ENCODE data around the gene COQ8B.
"Not testable (repeated sequence)": the region's sequence is repeated elsewhere in the genome, so short reads cannot be mapped to it uniquely, and the experiment has no call there.

COQ8B gene

GRCh38 chr19:40741527-40742390 lies 25.1 kb upstream of the COQ8B start:
- no peak for DNase-seq

DNA sequence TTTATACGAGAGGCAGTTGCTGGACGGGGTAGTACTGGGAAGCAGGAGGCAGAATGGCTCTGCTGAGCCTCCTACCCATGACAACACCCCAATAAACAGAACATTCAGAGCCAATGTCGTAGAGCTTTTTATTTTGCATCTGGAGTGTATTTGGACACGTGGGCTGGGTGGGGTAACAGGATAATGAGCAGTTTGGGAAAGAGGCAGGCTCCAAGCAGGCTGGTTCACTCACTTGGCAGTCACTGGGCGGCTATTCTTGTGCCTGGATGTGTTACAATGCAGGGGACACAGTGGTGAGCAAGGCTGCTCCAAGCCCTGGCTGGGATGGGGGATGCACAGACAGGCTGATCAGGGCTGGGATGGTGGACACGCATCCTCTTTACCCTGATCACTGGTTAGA lies 24.1 kb upstream of the COQ8B start:
- no peak for DNase-seq

DNA sequence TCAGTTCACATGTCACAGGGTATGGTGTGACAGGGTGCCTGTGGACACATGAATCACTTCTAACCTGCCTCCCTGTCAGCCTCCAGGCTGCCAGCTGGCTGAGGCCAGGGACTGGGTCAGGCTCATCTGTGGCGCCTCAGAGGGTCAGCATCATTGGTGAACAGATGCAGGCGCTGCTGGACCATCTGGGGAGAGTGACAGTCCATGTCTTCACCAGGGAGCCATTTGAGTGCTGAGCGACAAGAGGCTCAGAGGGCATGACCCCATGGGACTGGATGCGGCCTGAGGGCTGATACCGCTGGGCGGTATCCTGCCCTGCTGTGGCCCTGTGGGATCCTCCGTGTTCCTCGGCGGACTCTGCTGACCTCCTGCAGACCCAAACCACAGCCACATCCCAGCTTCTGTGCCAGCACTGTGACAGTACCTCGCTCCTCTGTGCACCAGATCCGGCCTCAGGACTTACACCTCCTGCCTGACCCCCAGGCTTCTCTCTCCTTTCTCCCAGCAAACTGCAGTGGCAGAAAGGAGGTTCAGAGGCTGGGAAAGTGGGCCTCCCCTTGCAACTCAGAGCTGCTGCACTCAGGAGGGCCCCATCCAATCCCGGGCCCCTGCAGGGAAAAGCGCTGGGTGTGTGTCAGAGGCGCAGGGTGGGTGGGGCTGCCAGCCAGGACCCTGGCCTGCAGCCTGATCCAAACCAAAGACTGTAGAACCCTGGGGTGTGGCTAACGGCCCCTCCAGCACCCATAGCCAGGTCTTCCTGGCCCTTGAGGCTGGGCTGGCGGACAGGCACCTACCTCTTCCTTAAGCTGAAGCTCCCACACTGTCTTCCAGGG lies 23.4 kb upstream of the COQ8B start:
- DNase-seq: no peak

DNA sequence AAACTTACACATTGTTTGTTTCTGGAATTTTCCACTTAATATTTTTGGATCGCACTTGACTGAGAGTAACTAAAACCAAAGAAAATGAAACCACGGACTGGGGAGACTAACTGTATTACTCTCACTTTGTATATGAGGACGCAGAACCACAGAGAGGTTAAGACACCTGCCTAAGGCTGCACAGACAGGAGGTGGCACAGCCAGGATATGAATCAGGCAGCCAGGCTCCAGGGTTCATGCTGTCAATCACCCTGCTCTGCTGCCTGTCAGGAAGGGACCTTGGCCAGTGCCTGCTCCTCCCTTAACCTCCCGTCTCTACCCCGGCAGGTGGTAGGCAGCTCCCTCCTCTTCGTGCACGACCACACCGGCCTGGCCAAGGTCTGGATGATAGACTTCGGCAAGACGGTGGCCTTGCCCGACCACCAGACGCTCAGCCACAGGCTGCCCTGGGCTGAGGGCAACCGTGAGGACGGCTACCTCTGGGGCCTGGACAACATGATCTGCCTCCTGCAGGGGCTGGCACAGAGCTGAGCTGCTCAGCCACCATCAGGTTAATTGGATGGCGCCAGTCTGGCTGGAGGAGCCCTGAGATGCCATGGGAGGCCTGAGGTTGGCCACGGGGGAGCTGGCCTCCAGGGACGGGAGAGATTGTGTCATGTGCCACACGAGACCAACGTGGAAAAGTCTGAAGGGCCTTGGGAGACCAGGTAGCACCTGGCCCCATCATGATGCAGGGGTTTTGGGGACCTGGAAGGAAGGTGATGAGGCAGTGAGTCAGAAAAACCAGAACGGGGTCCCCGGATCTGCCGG lies 22.5 kb upstream of the COQ8B start:
- DNase-seq: no peak

- no peak for DNase-seq
Measured at GRCh38 chr19:40737102-40737644, 20.5 kb upstream of the COQ8B start.

- DNase-seq: no peak
Measured at GRCh38 chr19:40736661-40737060, 20.0 kb upstream of the COQ8B start.

GRCh38 chr19:40735013-40735771 lies 18.5 kb upstream of the COQ8B start:
- no peak for DNase-seq

GRCh38 chr19:40733149-40733548 lies 16.5 kb upstream of the COQ8B start:
- no peak for DNase-seq

DNA sequence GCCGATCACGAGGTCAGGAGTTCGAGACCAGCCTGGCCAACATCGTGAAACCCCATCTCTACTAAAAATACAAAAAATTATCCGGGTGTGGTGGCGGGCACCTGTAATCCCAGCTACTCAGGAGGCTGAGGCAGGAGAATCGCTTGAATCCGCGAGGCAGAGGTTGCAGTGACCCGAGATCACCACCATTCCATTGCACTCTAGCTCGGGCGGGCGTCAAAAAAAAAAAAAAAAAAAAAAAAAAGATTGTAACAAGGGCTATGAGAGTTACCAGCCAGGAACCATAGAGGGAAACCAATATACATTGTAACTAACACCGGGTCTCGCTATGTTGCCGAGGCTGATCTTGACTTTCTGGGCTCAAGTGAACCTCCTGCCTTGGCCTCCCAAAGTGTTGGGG lies 15.6 kb upstream of the COQ8B start:
- not testable (repeated sequence) for DNase-seq

DNA sequence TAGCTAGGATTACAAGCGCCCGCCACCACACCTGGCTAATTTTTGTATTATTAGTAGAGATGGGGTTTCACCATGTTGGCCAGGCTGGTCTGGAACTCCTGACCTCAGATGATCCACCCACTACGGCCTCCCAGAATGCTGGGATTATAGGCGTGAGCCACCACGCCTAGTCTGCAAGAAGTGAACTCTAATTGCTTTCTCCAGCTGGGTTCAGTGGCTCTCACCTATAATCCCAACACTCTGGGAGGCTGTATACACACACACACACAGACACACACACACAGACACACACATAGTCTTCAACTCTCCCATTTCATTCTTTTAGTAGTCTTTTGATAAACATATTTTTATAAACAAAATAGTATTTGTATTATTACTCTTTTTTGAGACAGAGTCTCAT lies 13.4 kb upstream of the COQ8B start:
- DNase-seq: not testable (repeated sequence)

GRCh38 chr19:40726279-40726678 lies 9.6 kb upstream of the COQ8B start:
- no peak for DNase-seq

GRCh38 chr19:40724855-40725254 lies 8.2 kb upstream of the COQ8B start:
- DNase-seq: no peak

DNA sequence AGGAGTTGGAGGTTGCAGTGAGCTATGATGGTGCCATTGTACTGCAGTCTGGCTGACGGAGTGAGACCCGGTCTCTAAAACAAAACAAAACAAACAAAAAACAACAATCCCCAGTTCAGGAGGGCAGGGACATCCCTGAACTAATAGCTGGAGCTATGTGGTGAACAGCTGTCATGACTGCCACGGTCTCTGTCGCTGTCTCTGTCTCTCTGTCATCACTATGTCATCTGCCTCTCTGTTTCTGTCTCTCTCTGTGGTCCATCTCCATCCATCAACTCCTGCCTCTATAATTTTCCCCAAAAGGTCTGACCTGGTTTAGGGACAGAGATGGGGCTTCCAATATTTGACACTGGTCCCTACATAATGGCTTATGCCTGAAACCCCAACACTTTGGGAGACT lies 7.6 kb upstream of the COQ8B start:
- DNase-seq: no peak

DNA sequence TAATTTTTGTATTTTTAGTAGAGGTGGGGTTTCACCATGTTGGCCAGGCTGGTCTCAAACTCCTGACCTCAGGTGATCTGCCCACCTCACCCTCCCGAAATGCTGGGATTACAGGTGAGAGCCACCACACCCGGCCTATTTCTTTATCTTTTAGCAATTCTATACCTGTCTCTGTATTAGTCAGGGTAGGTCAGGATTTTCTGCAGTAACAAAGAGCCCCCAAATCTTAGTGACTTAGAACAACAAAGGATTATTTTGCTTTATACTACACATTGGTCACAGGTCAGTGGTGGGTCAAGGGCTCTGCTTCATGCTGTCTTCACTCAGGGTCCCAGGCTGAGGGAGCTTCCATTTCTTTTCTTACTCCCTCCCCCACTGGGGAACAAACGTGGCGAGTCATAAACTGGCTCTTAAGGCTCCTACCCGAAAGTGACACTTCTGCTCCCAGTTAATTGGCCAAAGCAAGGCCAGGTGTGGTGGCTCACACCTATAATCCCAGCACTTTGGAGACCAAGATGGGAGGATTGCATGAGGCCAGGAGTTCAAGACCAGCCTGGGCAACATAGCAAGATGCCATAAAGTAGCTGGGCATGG lies 7.1 kb upstream of the COQ8B start:
- no peak for DNase-seq

DNA sequence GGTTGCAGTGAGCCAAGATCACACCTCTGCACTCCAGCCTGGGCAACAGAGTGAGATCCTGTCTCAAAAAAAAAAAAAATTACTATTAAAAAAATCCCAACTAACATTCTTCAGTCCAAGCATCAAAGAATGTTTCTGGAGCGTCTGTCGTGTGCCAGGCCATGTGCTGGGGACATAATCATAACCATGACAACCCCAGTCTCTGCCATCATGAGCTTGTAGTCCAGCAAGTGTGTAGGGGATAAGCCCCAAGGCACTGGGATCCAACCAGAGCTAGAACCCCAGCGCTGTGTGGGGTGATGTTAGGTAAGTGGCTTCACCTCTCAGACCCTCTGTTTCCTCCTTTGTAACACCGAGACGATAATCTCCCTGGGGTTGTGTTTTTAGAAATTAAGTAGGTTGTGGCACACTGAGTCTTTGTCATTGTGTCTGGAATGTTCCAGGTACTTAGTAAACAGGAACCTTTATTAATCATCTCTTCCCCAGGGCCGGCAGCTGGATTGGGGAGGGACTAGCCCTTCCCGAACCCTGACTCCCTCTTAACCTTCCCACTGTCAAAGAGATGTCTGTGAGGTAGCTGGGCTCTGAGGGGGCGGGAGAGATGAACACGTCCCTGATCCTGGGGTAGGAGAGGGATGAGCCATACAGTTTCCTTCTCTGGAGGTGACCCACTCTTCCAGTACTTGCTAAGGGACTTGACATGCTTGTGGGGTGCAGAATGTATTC lies 5.4 kb upstream of the COQ8B start:
- DNase-seq: no peak

GRCh38 chr19:40721140-40721486 lies 4.4 kb upstream of the COQ8B start:
- DNase-seq: no peak

- no peak for DNase-seq
Measured at GRCh38 chr19:40719414-40719894, 2.8 kb upstream of the COQ8B start.

DNA sequence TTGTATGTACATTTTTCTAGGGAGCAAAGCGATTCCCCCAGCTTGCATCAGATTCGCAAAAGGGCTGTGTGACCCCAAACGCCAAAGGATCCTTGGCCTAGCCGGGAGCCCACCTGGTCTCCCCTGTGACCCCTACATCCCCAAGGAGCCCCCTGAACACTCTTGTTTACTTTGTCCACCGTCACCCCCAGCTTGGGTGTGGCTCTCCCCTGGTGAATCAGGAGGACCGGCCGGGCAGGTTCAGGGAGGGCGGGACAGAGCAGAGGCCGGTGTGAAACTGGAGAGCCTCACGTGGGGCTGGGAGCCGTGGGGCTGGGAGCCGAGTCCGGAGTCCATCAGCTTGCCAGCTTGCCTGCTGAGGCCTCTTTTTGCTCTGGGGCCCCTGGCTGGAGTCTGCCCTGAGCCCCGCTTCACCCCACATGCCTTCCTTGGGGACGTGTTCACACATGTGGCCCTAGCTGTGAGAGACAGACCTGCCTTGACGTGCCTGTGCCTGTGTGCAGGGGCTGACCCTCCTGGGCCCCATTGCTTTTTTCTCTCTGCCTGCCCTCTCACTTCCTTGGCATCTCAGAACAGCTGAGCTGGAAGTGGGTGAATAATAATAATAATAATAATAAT lies 2.2 kb upstream of the COQ8B start:
- no peak for DNase-seq

GRCh38 chr19:40717880-40718773 lies 1.4 kb upstream of the COQ8B start:
- no peak for DNase-seq
